ENCODE results near the gene EBP.

GRCh38 chrX:48559636-48560035, 38.0 kb downstream of the EBP start:
- TF ChIP-seq CTCF (IDR thresholded peaks at IDR 0.05; ENCODE audit: borderline replicate concordance, extremely low read depth, low read length, poor library complexity, severe bottlenecking) (no peak), EZH2 (IDR thresholded peaks at IDR 0.05; ENCODE audit: borderline replicate concordance, low read depth, low read length, severe bottlenecking) (no peak)

Measured in DND-41 (cell line).